Measurements from ENCODE around the gene ERICH6.

Gene ERICH6

GRCh38 chr3:150703756-150704344 lies at the start of gene ERICH6:
Gene ERICH6 (minus strand): TSS chr3:150703920. CDS start chr3:150703898, 22 bp downstream.
- in situ Hi-C loops (cut with HindIII; ENCODE audit: low pct_unique_long_range_greater_than_20kb, low sequenced_read_pairs): no loop called here
- peak; percentile 87 to 97 for DNase-seq (ENCODE audit: low read depth in 1 of 2, low spot score in 1 of 2)
- no peak for TF ChIP-seq JUND (IDR thresholded peaks at IDR 0.05; ENCODE audit: low read depth)

- no peak for TF ChIP-seq JUND (IDR thresholded peaks at IDR 0.05; ENCODE audit: low read depth)
- peak in 1 of 2 experiments; percentile 91 for DNase-seq (ENCODE audit: low read depth in 1 of 2, low spot score in 1 of 2)
- in situ Hi-C loops (cut with HindIII; ENCODE audit: low pct_unique_long_range_greater_than_20kb, low sequenced_read_pairs): no loop called here
Measured at GRCh38 chr3:150751781-150752263, 48.1 kb upstream of the ERICH6 start.

- in situ Hi-C loops (cut with HindIII; ENCODE audit: low pct_unique_long_range_greater_than_20kb, low sequenced_read_pairs): no loop called here
- no peak for TF ChIP-seq JUND (IDR thresholded peaks at IDR 0.05; ENCODE audit: low read depth)
- no peak for DNase-seq (ENCODE audit: low read depth in 1 of 2, low spot score in 1 of 2)
Measured at GRCh38 chr3:150749255-150749654, 45.5 kb upstream of the ERICH6 start.

GRCh38 chr3:150748684-150749047 lies 44.9 kb upstream of the ERICH6 start:
- in situ Hi-C loops (cut with HindIII; ENCODE audit: low pct_unique_long_range_greater_than_20kb, low sequenced_read_pairs): no loop called here
- no peak for TF ChIP-seq JUND (IDR thresholded peaks at IDR 0.05; ENCODE audit: low read depth)
- DNase-seq (ENCODE audit: low read depth in 1 of 2, low spot score in 1 of 2): no peak

GRCh38 chr3:150747886-150748683 lies 44.4 kb upstream of the ERICH6 start:
- TF ChIP-seq JUND (IDR thresholded peaks at IDR 0.05; ENCODE audit: low read depth): no peak
- peak in 1 of 2 experiments; percentile 71 for DNase-seq (ENCODE audit: low read depth in 1 of 2, low spot score in 1 of 2)
- in situ Hi-C loops (cut with HindIII; ENCODE audit: low pct_unique_long_range_greater_than_20kb, low sequenced_read_pairs): no loop called here

GRCh38 chr3:150746791-150747590 lies 43.3 kb upstream of the ERICH6 start:
- in situ Hi-C loops (cut with HindIII; ENCODE audit: low pct_unique_long_range_greater_than_20kb, low sequenced_read_pairs): no loop called here
- no peak for TF ChIP-seq JUND (IDR thresholded peaks at IDR 0.05; ENCODE audit: low read depth)
- no peak for DNase-seq (ENCODE audit: low read depth in 1 of 2, low spot score in 1 of 2)

- TF ChIP-seq JUND (IDR thresholded peaks at IDR 0.05; ENCODE audit: low read depth): no peak
- no peak for DNase-seq (ENCODE audit: low read depth in 1 of 2, low spot score in 1 of 2)
- in situ Hi-C loops (cut with HindIII; ENCODE audit: low pct_unique_long_range_greater_than_20kb, low sequenced_read_pairs): no loop called here
Measured at GRCh38 chr3:150745832-150746231, 42.1 kb upstream of the ERICH6 start.

GRCh38 chr3:150744919-150745211 lies 41.1 kb upstream of the ERICH6 start:
- no peak for TF ChIP-seq JUND (IDR thresholded peaks at IDR 0.05; ENCODE audit: low read depth)
- DNase-seq (ENCODE audit: low read depth in 1 of 2, low spot score in 1 of 2): no peak
- in situ Hi-C loops (cut with HindIII; ENCODE audit: low pct_unique_long_range_greater_than_20kb, low sequenced_read_pairs): no loop called here

- no peak for DNase-seq (ENCODE audit: low read depth in 1 of 2, low spot score in 1 of 2)
Measured at GRCh38 chr3:150744041-150744918, 40.6 kb upstream of the ERICH6 start.

GRCh38 chr3:150743508-150743907 lies 39.8 kb upstream of the ERICH6 start:
- DNase-seq (ENCODE audit: low read depth in 1 of 2, low spot score in 1 of 2): no peak
- in situ Hi-C loops (cut with HindIII; ENCODE audit: low pct_unique_long_range_greater_than_20kb, low sequenced_read_pairs): no loop called here
- no peak for TF ChIP-seq JUND (IDR thresholded peaks at IDR 0.05; ENCODE audit: low read depth)

More at GRCh38 chr3:150744041-150744918, 40.6 kb upstream of the ERICH6 start:
- in situ Hi-C loops (cut with HindIII; ENCODE audit: low pct_unique_long_range_greater_than_20kb, low sequenced_read_pairs): no loop called here
- no peak for TF ChIP-seq JUND (IDR thresholded peaks at IDR 0.05; ENCODE audit: low read depth)

GRCh38 chr3:150742679-150743078 lies 39.0 kb upstream of the ERICH6 start:
- no peak for DNase-seq (ENCODE audit: low read depth in 1 of 2, low spot score in 1 of 2)
- no peak for TF ChIP-seq JUND (IDR thresholded peaks at IDR 0.05; ENCODE audit: low read depth)
- in situ Hi-C loops (cut with HindIII; ENCODE audit: low pct_unique_long_range_greater_than_20kb, low sequenced_read_pairs): no loop called here

GRCh38 chr3:150742141-150742523 lies 38.4 kb upstream of the ERICH6 start:
- in situ Hi-C loops (cut with HindIII; ENCODE audit: low pct_unique_long_range_greater_than_20kb, low sequenced_read_pairs): no loop called here
- DNase-seq (ENCODE audit: low read depth in 1 of 2, low spot score in 1 of 2): no peak
- TF ChIP-seq JUND (IDR thresholded peaks at IDR 0.05; ENCODE audit: low read depth): no peak
